ENCODE measurements around the gene AGPAT3.

The AGPAT3 gene

DNA sequence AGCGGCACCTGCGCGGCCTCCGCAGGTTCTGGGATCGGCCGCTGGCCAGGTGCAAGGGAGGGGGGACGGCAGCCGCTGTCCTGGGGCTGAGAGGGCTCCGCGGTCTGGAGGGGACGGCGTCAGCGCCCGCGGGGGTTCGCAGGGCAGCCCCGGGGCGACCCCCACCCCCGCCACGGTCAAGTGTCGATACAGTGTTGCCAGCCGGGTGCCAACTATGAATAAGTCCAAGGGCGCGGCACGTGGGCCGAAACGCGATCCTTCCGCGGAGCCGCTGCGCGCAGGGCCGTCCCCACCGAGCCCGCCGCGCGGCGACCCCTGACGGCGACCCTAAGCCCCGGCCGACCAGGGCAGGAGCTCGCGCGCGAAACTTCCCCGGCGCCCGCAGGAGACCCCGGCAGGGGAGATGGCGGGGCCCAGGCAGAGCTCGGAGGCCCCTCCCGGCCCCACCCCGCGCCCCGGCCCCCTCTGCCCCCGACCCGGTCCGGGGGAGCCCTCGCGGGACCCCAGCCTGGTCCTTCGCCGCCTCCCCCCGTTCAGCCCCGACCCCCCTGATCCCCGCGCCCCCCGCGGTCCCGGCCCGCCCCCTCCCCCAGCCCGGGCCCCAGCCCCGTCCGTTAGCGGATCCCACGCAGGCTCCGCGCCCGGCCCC is 586 bp upstream of the AGPAT3 start:
- DNase-seq (ENCODE audit: low spot score), result peak; percentile 66

DNA sequence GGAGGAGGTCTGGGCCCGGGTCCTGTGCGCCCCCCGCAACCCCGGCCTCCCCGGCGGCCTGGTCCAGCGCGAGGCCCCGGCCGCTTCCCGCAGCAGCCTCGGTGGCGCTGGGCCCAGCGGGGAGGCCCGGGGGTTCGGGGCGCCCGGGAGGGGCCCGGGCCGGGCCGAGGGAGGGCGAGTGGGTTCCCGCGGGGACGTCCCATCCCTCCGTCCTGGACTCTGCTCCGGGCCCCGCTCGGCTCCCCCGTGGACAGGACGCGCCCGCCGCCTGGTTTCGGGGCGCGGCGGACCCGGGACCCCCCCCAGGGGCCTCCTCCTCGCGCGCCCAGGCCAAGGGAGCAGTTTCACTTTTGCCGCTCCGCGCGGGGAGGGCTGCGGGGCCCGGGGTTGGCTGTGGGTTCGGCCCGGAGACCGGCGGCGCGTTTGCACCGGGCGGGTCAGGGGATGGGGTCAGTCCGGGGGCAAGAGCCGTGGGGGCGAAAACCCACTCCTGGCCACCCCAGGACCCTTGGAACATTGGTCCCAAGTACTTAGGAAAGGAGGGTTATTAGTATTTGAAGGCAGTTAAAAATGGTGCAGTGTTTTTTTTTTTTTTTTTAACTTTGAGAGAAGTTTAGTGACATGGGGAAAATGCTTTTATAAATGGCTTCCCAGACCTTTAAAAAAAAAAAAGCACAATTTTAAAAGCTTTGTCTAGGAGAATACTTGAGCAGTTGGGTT is 677 bp downstream of the AGPAT3 start:
- peak; percentile 85 for DNase-seq (ENCODE audit: low spot score)

DNA sequence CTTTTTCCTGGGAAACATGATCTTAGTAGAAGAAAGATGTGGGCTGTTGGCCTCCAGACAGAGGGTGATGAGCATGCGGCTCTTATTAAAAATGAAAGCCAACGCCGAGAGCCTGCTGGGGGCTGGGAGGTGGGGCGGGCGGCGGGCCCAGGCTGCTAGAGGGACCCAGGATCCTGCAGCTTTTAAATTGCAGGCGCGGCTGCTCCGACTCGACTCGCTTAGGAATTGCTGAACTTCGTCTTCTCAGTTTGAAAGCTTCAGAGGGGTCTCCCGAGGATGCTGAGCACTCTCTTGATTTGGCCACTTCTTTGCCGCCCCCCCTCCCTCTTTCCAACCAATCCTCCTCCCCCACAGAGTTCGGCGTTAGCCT is 1.2 kb downstream of the AGPAT3 start:
- peak; percentile 86 for DNase-seq (ENCODE audit: low spot score)

DNA sequence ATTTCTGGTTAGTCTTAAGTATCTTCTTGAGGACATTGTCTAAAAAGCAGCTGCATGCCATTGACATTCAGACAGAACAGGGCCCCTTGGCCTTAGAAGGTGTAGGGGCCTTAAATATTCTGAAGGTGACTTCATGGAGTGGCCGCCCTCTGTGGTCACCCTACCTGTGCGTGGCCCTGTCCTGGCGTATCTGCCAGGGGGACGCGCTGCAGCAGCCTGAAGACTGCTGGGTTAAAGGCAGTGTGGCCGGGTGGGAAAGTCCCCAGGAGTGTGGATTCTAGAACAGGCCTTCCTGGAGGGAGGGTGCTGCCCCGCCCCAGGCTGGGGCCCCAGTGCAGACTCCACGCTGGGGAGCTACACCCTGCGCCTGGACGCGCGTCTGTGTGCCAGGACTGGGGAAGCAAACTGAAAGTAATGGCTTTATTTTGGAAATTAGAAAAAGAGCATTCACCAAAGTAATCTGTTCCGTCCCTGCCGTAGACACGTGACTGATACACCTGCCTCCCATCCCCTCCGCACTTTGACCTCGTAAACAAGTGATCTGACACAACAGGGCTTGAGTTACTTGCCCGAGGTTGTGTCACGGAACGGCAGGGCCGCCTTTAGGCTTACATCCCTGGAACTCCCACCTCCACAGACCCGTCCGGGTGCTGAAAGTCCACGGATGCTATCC is 1.8 kb downstream of the AGPAT3 start:
- DNase-seq (ENCODE audit: low spot score), result no peak

DNA sequence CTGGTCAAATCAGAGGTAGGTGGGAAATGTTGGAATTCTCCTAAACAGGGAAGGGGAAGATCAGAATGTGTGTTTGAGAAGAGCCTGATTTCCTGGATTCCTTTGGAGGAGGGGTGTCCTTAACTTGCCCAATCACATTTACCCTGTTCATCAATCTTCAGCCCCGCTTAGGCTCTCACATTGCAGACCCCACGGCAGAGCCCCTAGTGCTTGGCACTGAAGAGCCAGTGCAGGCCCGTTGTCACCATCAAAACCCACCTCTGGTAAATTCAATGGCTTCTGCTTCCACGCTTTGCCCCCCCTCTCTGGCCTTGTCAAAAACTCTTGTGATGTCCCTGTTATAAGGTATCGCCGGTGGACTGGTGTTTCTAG is 2.3 kb downstream of the AGPAT3 start:
- no peak for DNase-seq (ENCODE audit: low spot score)

DNA sequence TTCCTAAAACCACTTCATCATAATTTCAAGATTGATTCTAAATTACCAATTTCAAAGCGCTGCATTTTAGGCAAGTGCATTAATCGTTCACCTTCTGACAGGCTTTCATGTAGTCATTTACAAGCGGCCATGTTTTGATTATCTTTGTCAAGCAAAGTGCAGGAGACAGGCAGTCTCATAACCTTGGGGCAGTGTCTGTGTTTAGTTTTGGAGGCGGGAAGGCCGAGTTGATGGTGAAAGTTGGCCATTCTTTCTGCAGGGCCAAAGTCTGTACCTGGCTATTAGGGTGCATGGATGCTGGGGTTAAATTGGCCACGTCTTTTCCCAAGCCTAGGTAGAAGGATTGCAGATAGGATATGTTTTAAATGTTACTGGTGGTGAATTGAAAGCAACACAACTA is 2.9 kb downstream of the AGPAT3 start:
- DNase-seq (ENCODE audit: low spot score), result no peak

DNA sequence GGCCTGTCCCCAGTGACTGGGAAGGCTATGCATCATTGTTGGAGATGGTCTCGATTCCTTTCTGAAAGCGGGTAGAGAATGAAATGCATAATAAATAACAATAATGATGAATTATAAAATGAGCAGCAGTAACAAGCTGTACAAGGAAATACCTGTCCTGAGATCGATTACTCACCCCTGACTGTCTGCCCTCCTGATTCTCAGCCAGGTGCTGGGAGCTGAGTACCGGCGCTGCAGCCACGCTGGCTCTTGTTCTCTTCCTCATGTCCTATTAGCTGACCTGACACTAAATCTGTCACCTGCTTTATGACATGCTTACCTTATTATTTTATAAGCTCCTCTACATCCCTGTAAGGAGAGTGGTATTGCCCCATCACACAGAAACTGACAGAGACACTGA is 3.4 kb downstream of the AGPAT3 start:
- DNase-seq (ENCODE audit: low spot score), result no peak

DNA sequence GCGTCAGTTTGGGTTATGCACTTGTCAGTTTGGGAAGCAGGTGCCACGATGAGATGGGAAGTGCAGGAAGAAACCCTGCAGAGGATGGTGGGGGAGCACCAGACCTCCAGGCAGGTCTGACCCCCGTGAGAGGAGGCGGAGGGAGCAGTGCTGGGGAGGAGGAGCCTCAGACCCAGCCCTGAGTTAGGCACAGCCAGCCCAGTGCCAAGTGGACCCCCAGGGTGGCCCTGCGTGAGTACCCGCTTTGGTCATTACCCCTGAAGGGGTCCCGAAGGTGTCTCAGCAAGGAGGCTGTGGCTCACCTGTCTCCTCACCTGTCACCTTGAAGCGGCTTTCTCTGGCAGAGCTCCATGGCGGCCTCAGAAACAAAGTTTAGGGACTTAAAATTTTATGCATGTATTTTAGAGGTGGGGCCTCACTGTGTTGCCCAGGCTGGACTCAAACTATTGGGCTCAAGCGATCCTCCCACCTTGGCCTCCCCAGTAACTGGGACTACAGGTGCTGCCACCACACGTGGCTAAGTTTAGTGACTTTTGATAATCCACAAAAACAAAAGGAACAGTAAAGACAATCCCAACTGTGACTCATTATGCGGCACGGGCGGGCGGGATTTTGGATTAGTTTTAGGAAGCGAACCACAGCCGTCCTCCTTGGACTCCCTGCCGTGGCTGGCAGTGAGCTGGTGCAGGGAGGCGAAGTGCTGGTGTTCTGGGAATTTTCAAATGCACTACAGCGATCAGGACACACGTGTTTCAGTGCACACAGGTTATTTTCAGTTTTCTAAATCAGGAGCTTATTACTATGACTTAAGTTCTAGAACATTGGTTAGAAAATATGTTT is 4.7 kb downstream of the AGPAT3 start:
- DNase-seq (ENCODE audit: low spot score), result peak; percentile 33

DNA sequence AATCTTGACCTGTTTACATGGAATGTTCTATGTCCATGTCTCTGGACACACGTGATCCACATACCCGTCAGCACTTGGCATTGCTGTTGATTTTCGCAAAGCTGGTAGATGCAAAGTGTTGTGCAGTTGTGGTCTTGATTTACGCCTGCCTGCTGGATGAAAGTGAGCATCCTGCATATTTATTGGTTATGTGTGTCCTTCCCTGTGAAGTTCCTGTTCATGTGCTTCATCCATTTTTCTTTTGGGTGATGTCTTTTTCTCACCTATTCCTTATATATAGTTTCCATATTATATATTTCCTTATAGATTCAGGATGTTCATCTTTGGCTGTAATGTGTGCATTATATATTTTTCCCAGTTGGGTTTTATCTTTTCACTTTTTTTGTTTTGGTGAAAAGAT is 6.5 kb downstream of the AGPAT3 start:
- DNase-seq (ENCODE audit: low spot score), result no peak

DNA sequence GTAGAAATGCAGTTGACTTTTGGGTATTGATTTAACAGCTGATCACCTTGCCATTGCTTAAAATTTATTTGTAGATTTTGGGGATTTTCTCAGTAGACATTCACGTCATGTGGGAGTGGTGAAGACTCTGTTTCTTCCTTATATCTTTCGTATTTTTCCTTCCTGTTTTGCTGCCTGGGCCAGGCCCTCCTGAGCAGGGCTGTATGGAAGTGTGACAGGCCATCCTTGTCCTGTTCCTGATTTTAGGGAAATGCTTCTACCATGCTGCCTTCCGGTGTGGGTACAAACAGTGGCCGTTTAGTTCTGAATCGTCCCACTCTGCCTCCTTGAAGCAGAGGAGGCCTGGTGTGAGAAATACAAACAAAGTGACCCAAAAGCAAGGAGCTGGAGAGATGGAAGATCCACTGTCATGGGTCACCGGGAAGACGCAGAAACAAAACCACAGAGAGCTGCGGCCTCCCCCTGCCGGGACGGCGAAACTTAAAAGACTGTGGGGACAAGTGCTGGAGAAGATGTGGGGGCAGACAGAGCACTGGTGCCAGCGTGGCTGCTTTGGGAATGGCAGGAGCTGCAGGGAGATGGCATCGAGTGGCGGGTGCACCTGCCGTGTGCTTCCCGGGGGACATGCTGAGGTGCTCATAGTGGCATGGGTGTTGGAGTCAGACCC is 7.6 kb downstream of the AGPAT3 start:
- no peak for DNase-seq (ENCODE audit: low spot score)

DNA sequence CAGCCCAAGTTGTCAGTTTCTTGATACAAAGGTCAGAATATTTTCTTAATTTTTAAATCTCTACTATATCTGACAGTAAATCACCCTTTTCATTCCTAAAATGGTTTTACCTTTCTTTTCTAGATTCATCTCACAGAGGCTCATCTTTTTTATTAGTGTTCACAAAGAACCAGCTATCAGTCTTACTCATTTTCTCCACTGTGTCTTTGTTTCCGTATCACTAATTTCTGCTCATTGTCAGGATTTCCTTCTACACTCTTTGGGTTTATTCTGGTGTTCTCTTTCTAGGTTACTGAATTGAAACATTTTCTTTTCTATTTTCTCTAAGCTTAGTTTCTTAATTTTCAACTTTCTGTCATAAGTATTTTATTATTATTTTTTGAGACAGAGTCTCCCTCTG is 8.7 kb downstream of the AGPAT3 start:
- no peak for DNase-seq (ENCODE audit: low spot score)

DNA sequence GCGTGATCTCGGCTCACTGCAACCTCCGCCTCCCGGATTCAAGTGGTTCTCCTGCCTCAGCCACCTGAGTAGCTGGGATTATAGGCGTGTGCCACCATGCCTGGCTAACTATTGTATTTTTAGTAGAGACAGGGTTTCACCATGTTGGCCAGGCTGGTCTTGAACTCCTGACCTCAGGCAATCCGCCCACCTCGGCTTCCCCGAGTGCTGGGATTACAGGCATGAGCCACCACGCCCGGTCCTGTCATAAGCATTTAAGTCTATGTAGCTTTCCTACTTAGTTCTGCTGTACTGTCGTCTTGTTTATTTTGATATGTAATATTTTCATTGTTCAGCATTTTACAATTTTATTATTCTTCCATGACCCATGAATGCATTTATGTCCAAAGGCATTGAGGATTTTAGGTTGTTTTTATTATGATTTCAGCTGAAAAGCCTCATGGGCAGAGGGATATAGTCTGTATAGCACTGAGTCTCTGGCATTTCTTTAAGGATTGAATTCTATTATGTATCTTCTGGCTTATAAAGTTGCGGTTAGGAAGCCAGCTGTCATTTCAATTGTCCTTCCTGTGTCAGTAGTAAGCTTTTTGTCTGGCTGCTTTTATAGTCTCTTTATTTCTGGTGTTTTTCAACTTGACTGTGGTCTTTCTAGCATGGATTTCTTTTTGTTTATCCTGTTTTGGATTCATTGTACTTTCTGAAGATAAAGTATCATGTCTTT is 9.2 kb downstream of the AGPAT3 start:
- no peak for DNase-seq (ENCODE audit: low spot score)

DNA sequence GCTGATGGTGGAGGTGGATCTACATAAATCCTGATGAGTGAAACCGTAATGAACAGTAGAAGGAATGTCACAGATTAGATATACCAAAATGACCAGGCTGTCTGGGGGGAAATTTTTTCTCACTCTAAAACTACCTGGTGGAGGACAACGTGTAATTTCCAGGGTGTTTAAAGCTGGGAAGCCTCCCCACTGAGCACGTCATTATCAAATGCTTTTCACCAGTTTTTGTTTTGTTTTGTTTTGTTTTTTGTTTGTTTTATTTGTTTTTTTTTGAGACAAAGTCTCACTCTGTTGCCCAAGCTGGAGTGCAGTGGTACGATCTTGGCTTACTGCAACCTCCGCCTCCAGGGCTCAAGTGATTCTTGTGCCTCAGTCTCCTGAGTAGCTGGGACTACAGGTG is 11.6 kb downstream of the AGPAT3 start:
- no peak for DNase-seq (ENCODE audit: low spot score)

DNA sequence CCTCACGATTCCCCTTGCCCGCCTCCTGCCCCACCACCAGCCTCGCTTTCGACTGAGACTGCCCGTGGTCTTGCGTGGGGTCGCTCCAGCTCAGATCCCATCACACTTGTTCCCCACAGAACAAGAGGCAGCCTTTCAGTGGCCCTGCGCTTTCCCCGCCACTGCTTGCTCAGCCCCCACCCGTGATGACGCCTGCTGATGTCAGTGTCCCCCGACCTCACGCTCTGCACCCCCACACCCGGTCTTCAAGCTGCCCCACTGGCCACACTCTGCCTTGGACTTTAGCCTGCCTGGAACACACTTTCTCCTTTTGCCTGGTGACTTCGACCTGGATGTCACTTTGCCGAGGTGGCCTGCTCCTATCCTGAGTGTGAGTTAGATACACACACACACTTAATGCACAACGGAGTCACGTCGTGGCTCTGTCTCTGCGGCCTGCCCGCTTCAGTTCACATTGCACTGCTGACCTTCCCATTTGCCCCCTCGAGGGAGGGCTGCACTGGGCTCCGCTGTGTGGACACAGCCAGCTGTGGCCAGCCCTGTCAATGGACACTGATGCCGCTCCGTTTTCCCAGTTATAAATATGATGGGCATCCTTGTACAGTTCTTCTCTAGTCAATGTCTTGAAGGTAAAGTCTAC is 13.0 kb downstream of the AGPAT3 start:
- DNase-seq (ENCODE audit: low spot score), result no peak

DNA sequence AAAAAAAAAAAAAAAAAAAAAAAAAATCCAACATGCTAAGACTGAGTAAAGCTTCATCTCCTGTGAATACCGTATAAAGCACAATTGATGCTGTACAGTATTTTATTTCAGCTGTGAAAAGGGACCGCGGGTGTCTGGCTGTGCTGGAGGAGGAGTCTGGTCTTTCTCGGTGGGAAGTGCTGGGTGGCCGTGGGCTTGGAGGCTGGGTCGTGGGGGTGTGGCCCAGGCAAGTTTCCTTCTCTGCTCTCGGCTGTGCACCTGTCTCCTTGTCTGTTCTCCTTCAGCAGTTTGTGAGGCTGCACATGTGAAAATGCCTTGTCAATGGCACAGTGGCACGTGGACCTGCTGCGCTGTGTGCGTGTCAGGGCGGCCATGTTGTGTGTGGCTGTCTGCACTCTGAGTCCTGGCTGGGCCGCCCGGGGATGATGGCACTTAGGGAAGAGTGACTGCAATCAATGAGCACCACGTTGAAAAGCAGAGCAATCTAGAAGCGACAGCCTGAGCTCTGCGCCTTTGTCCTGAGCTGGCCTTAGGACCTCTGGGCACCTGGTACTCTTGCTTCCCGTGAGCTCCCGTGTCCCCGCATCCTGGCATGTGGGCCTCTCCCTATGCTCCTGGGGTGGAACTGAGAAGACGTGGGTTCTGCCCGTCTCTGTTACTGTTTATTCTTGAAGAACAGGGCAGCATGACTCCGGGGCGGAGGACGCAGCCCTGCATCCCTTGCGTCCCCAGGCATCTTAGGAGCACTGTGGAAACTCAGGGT is 14.5 kb downstream of the AGPAT3 start:
- no peak for DNase-seq (ENCODE audit: low spot score)

DNA sequence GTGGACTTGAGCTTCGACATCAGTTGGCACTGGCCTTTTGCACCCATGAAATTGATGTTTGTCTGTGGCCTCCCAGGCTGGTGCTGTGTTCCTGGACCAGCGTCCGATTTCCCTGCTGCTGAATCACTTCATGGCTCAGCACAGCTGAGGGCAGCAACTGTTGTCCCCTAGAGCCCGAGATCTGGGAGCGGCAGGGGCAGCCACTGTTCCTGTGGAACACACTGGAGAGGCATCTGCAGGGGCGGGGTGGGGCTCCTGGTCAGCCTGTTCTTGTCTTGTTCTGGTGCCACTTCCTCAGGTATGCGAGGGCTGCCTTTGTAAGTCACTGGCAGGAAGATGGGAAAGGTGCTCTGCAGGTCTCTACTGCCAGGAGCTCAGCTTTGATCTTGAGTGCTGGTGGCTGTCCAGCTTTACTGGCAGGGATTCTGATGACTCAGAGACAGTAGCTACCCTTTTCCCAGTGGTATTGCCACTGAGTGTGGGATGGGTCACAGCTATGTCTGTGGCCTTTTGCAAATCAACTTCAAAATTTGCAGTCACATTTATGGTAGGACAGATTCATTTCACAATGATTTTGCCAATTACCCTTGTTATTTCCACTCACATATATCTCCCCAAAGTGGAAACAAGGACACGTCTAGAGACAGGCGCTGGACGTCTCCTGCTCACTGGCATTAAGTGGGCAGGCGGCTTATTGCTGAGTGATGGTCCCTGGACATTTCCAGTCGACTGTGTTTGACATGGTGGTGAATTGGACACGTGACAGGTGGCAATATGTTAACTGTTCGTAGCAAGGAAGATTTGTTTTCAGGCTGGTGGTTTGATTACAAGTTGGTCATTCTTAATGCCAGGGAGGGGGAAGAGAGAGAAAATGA is 15.3 kb downstream of the AGPAT3 start:
- DNase-seq (ENCODE audit: low spot score), result peak; percentile 45

DNA sequence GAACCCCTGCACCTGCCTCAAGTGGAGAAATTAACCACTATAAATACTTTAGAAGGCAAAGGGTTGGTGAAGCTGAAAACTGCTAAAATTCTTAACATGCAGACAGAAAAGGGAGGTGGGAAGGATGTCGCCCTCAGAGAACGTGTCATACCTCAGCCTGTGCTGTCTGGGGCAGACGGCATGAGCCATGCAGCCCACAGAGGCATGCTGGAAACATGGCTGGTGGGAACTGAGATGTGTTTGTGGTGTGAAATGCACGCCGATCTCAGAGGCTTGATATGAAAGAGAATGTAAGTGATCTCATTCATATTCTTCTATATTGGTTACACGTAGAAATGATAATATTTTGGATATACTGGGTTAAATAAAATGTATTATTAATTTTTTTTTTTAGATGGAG is 16.3 kb downstream of the AGPAT3 start:
- DNase-seq (ENCODE audit: low spot score), result no peak

DNA sequence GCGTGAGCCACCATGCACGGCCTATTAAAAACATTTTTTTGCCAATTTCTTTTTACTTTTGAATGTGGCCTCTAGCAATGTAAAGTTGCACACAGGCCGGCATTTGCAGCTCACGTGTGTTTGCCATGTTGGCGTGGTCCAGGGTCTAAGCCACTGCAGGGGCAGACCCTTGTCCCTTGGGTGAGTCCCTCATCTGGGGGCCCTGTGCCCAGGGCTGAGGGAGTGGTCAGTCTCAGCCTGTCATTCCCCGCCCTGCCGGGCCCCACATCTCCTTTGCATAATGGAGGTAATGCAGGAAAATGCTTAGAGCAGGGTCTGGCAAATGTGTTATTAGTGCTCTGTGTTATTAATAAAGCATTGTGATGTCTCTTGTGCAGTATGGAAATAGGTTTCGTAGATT is 16.9 kb downstream of the AGPAT3 start:
- DNase-seq (ENCODE audit: low spot score), result no peak

DNA sequence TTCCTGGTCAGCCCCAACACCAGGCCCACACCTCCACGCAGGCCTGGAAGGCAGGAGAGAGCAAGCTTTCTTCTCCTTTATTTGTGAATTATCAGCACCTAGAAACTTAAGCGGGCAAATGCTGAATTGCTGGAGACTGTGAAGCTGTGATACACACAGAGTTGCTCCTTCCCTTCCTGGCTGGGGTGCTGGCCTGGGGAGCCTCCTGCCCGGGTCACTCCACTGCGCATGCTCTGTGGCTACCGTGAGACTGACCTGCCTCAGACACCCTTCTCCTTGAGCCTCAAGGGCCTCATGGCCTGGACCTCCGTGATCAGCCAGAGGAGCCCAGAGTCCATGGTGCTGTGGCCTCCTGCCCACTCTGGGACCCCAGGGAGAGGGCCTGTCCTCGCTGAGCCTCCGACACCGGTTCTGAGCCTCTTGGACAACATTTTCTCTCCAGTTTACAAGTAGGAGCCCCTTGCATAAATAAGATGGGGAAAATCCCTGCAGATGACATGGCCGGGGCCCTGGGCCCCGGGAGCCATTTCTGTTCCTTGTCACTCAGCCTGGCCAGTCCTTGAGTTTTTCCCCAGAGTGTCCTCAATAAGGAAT is 18.0 kb downstream of the AGPAT3 start:
- no peak for DNase-seq (ENCODE audit: low spot score)
